T1000 (cell line): ENCODE measurements around the gene SNRNP25.
A peak's percentile ranks its signal among the peaks of the same experiment; 100 is the strongest.
"Not testable (repeated sequence)": the region's sequence is repeated elsewhere in the genome, so short reads cannot be mapped to it uniquely, and the experiment has no call there.

Source experiments
- DNase-seq: peaks from one replicate; lab custom pipeline; 2025; ENCODE audit warnings: mixed read lengths; lab: John Stamatoyannopoulos, UW

SNRNP25 gene

GRCh38 chr16:53346-54236 lies at the start of gene SNRNP25, which contains the start of gene POLR3K:
Gene SNRNP25, plus strand, starts transcription at chr16:53828. Its CDS starts 189 bp downstream, at chr16:54017.
Gene POLR3K, minus strand, starts transcription at chr16:53608. Its CDS starts 22 bp downstream, at chr16:53586.
- peak; percentile 98 for DNase-seq

GRCh38 chr16:9903-10665 lies 43.5 kb upstream of the SNRNP25 start:
- no peak for DNase-seq

GRCh38 chr16:10772-11171 lies 42.9 kb upstream of the SNRNP25 start:
- DNase-seq = peak; percentile 66

GRCh38 chr16:17062-17765 lies 36.4 kb upstream of the SNRNP25 start:
- DNase-seq = not testable (repeated sequence)

- not testable (repeated sequence) for DNase-seq
These were observed 32.7 kb upstream of the SNRNP25 start for GRCh38 chr16:20886-21285.

GRCh38 chr16:24151-24550 lies 29.5 kb upstream of the SNRNP25 start:
- not testable (repeated sequence) for DNase-seq

GRCh38 chr16:25926-26348 lies 27.7 kb upstream of the SNRNP25 start:
- DNase-seq = not testable (repeated sequence)

- DNase-seq = not testable (repeated sequence)
These were observed 23.0 kb upstream of the SNRNP25 start for GRCh38 chr16:30627-31026.

- DNase-seq = not testable (repeated sequence)
These were observed 20.3 kb upstream of the SNRNP25 start for GRCh38 chr16:33154-33876.

GRCh38 chr16:33877-34647 lies 19.6 kb upstream of the SNRNP25 start:
- no peak for DNase-seq

GRCh38 chr16:34648-34987 lies 19.0 kb upstream of the SNRNP25 start:
- DNase-seq = no peak

GRCh38 chr16:35011-35677 lies 18.5 kb upstream of the SNRNP25 start:
- DNase-seq = no peak

- no peak for DNase-seq
These were observed 17.8 kb upstream of the SNRNP25 start for GRCh38 chr16:35678-36305.

- no peak for DNase-seq
These were observed 17.2 kb upstream of the SNRNP25 start for GRCh38 chr16:36336-36984.

- no peak for DNase-seq
These were observed 16.1 kb upstream of the SNRNP25 start for GRCh38 chr16:37511-37910.

GRCh38 chr16:38206-38605 lies 15.4 kb upstream of the SNRNP25 start:
- not testable (repeated sequence) for DNase-seq

- no peak for DNase-seq
These were observed 14.4 kb upstream of the SNRNP25 start for GRCh38 chr16:38941-39892.

GRCh38 chr16:41439-42068 lies 12.1 kb upstream of the SNRNP25 start:
- DNase-seq = no peak
